ENCODE measurements around the gene UNKL.
A peak's percentile ranks its signal among the peaks of the same experiment; 100 is the strongest.

The UNKL gene

DNA sequence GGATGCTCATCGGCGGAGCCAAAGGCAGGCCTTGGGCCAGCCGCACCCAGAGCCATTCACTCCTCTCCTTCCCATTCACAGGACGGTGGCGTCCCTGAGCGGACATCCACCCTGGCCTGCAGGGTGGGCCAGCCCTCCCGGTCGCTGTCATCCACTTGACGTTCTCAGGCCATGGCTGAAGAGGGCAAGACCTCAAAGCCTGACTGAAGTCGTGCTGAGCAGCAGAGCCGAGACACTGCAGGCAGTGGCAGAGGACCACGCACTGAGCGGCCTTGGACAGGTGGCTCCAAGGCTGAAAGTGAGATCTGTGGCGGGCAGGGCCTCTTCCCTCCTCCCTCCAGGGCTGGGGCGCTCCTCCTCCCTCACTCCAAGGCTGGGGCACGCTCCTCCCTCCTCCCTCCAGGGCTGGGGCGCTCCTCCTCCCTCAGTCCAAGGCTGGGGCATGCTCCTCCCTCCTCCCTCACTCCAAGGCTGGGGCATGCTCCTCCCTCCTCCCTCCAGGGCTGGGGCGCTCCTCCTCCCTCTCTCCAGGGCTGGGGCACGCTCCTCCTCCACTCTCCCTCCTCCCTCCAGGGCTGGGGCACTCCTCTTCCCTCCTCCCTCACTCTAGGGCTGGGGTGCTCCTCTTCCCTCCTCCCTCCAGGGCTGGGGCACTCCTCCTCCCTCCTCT lies 38.6 kb downstream of the UNKL start:
- no peak for DNase-seq (ENCODE audit: low read depth in 2 of 2)

- no peak for DNase-seq (ENCODE audit: low read depth in 2 of 2)
Measured at GRCh38 chr16:1375298-1375640, 39.2 kb downstream of the UNKL start.

- DNase-seq (ENCODE audit: low read depth in 2 of 2): no peak
Measured at GRCh38 chr16:1374418-1375297, 39.8 kb downstream of the UNKL start.

GRCh38 chr16:1372292-1372950 lies 42.1 kb downstream of the UNKL start:
- DNase-seq (ENCODE audit: low read depth in 2 of 2): no peak

GRCh38 chr16:1371054-1371978 lies 43.2 kb downstream of the UNKL start:
- DNase-seq (ENCODE audit: low read depth in 2 of 2): no peak

- no peak for DNase-seq (ENCODE audit: low read depth in 2 of 2)
Measured at GRCh38 chr16:1367486-1368174, 46.9 kb downstream of the UNKL start.

DNA sequence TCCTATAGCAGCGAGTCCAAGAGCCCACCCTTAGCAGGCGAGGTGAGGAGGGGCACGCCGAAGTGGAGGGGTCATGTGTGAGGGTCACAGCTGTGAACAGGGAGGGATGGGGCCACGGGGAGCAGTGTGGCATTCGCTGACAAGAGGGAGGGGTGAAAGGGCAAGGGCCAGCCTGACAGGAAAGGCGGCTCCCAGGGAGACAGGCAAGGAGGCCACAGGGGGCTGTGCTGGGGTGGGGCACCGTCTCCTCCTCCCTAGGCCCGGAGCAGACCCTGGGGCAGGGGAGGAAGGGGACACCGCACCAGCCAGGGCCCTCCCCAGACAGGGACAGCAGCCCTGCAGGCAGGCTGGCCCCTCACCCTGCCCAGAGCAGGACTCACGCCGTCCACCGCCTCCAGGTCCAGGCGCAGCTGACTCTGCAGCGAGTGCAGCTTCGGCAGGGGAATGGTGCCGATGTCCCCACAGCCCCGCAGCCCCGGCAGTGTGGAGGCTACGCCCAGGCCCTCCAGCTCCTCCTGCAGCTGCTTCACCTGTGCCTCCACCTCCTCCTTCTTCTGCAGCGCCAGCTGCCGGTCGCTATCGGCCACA lies 47.7 kb downstream of the UNKL start:
- DNase-seq (ENCODE audit: low read depth in 2 of 2): no peak

DNA sequence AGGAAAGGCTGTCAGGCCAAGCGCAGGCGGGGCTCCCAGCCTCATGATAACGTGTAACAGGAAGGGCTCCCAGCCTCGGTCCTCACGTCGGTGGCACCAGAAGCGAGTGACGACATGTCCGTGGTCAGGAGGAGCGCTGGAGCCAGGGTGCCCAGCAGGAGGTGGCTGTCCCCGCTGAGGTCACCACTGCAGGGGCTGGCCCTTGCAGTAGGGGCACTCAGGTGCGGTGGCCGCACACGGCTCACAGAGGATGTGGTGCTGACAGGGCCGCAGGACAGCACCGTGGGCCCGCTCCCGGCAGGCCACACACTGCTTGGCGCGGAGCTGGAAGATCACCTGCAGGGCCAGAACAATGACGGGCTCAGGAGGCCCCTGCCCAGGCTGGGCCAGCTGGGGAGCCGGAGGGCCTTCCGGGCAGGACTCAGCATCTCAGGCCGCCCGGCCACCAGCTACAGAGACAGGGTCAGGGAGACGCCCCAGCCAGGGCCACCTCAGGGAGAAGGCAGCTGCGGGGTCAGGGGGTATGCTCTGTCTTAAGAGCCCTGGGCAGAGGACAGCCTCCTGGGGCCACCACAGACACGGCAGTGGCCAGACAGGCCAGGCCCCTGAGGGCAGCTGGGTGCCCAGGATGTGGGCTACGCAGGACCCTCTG lies 48.3 kb downstream of the UNKL start:
- no peak for DNase-seq (ENCODE audit: low read depth in 2 of 2)

DNA sequence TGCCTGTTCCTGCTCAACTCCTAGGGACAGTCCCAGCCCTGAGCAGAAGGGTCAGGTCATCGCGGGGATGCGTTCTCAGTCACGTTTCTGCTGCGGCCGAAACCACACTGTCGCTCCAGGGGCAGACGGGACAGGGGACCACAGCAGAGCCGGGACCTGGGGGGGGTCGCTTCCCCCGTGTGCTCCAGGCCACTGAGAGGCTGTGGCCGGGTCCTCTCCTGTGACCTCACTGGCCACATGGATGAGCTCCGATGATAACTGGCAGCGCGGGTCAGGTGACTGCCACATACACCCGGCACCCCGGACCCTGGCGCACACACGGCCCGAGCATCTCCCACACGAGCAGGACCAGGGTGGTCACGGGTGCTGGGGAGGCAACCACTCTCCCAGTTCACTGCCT lies 50.0 kb downstream of the UNKL start:
- no peak for DNase-seq (ENCODE audit: low read depth in 2 of 2)

GRCh38 chr16:1363501-1364041 lies 50.9 kb downstream of the UNKL start:
- DNase-seq (ENCODE audit: low read depth in 2 of 2): peak in 1 of 2 donors; percentile 31

DNA sequence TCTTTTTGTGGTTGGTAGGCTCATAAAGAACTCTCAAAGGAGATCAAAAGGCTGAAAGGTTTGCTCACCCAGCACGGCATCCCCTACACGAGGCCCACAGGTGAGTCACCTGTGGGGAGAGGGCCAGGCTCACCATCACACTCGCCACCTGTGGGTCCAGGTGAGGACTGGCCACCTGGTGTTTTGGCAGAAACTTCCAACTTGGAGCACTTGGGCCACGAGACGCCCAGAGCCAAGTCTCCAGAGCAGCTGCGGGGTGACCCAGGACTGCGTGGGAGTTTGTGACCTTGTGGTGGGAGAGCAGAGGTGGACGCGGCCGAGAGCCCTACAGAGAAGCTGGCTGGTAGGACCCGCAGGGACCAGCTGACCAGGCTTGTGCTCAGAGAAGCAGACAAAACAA lies 51.7 kb downstream of the UNKL start:
- DNase-seq (ENCODE audit: low read depth in 2 of 2): no peak

GRCh38 chr16:1361685-1362360 lies 52.7 kb downstream of the UNKL start:
- no peak for DNase-seq (ENCODE audit: low read depth in 2 of 2)

DNA sequence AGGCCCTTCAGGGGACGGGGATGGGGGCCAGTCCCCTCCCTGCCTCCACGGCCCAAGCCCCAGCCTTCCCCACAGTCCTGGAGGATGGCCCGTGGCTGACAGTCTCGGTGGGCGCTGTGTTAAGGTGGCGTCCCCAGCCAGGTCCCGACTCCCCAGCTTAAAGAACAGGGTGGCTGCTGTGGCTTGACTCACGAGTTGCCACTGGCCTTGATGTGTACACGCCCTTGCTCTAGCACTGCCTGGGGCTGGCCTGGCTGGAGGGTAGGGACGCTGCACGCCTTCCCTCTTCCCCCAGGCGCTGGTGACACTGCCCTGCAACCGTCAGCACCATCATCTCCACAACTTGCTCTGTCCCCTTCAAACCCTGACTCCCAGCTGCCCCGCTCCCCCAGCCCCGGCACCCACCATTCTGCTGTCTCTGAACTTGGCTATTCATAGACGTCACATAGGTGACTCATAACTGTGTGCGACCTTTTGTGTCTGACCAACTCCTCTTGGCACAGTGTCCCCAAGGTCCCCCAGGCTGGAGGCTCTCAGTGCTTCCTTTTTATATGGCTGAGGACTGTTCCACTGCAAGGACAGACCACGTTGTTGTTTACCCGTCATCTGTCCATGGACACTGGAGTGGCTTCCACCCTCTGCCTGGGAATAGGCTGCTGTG lies 56.5 kb downstream of the UNKL start:
- DNase-seq (ENCODE audit: low read depth in 2 of 2): no peak

- DNase-seq (ENCODE audit: low read depth in 2 of 2): no peak
Measured at GRCh38 chr16:1356061-1356900, 58.2 kb downstream of the UNKL start.

DNA sequence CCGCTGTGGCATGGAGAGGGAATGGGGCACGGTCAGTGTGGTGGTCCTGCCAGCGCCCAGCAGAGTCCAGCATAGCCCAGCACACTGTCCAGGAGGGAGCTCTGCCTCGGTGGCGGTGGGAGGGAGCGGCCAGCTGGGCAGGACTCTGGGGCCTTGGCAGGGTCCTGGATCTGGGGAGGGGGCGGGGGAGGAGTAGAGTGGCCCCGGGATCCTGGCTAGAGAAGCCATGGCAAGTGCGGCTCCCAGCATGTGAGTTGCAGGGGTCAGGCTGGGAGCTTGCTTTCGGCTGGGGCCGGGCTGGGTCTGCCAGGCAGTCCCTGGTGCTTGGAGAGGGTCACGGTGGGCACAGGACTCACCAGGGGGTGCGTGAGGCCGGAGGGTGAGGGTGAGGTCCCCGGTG lies 58.9 kb downstream of the UNKL start:
- no peak for DNase-seq (ENCODE audit: low read depth in 2 of 2)

DNA sequence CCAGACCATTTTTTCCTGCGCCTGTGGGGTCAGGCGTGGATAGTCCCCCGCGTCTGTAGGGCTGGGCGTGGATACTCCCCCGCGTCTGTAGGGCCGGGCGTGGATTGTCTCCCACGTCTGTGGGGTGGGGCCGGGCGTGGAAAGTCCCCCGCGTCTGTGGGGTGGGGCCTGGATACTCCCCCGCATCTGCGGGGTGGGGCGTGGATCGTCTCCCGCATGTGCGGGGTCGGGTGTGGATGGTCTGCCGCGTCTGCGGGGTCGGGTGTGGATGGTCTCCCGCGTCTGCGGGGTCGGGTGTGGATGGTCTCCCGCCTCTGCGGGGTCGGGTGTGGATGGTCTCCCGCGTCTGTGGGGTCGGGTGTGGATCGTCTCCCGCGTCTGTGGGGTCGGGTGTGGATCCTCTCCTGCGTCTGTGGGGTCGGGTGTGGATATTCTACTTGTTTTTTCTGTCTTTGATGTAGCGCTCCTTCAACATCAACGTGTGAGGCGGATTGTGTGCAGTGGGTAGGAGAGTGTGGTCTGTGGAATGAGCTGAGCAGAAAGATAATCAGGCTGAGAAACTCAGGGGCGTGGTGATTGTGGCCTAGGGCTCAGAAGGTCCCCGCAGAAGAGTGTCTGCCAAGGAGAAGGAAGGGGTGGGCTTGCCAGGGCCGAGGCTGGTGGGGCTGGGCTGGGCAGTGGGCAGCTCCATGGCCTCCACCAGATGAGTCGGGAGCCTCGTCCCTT lies 59.5 kb downstream of the UNKL start:
- DNase-seq (ENCODE audit: low read depth in 2 of 2): no peak

Data from activated CD8-positive, alpha-beta memory T cell treated with anti-CD3 and anti-CD28 coated beads for 4 hours (primary cell).